LNCAP (cell line): Measurements from ENCODE around the gene RNF17.

Source experiments
- TF ChIP-seq, protein P1 (sequence below): fragments of 450-650 bp; IDR thresholded peaks from 2 replicates; pipeline ENCODE4 v1.5.1; 2017; ENCODE audit warnings: mild to moderate bottlenecking

Gene RNF17

DNA sequence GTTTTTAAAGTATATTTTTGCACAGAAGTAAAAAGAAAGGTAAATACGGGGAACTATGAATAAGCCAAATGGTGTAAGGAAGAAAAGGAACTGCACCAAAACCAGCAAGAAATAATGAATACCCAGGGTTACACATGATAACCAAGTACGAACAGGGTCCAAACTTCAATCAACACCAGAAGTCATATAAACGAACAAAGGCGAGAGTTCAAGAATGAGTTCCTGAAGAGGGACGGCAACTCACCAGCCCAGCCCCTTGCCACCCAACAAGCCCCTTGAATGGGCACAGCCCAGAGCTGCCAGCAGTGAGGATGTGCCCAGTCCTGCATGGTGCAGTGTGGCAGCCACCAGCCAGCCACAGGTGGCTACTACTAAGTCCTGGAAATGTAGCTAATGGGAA, 132.1 kb downstream of the RNF17 start:
- TF ChIP-seq, protein P1, sequence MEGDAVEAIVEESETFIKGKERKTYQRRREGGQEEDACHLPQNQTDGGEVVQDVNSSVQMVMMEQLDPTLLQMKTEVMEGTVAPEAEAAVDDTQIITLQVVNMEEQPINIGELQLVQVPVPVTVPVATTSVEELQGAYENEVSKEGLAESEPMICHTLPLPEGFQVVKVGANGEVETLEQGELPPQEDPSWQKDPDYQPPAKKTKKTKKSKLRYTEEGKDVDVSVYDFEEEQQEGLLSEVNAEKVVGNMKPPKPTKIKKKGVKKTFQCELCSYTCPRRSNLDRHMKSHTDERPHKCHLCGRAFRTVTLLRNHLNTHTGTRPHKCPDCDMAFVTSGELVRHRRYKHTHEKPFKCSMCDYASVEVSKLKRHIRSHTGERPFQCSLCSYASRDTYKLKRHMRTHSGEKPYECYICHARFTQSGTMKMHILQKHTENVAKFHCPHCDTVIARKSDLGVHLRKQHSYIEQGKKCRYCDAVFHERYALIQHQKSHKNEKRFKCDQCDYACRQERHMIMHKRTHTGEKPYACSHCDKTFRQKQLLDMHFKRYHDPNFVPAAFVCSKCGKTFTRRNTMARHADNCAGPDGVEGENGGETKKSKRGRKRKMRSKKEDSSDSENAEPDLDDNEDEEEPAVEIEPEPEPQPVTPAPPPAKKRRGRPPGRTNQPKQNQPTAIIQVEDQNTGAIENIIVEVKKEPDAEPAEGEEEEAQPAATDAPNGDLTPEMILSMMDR = no peak

DNA sequence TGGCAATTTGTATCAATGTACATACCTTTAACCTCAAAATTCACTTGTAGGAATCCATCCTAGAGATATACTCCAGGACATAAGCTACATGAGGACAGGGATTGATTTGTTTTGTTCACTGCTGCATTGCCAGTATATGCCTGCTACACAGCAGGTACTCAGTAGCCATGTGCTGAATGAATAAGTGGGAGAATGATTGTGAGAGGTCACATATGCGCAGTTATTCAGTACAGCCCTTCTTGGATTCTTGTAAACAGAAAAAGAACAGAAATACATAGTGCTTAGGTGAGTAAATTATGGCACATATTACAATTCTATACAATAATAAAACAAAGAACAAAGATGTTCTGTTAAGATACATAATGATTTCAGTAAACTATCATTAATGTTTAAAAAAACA, 133.3 kb downstream of the RNF17 start:
- TF ChIP-seq, protein P1 = no peak

DNA sequence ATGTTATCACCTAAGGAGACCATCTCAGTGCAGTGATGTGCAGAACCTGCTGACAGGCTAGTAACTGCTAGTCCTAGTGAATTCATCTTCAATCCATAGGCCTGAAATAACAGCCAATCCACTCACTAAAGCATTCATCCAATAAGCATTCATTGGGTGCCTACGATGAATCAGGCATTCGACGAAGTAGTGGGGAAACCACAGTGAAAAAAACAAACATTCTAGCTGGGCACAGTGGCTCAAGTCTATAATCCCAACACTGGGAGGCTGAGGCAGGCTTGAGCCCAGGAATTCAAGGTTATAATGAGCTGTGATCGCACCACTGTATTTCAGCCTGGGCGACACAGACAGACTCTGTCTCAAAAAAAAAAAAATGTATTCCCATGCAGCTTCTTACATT, 135.6 kb downstream of the RNF17 start:
- TF ChIP-seq, protein P1 = no peak

DNA sequence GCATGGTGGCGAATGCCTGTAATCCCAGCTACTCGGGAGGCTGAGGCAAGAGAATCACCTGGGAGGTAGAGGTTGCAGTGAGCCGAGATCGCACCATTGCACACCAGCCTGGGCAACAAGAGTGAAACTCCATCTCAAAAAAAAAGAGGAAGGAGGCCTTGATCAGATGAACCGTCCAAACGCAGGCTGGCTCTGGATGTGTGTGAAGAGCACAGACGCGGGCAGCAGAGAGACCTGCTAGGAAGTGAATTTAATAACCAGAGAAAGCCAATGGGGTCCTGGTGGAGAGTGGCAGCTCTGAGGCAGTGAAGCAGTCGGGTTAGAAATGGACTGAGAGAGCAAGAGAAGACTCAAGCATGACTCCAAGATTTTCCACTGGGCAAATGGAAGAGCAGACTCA, 136.5 kb downstream of the RNF17 start:
- TF ChIP-seq, protein P1 = no peak

DNA sequence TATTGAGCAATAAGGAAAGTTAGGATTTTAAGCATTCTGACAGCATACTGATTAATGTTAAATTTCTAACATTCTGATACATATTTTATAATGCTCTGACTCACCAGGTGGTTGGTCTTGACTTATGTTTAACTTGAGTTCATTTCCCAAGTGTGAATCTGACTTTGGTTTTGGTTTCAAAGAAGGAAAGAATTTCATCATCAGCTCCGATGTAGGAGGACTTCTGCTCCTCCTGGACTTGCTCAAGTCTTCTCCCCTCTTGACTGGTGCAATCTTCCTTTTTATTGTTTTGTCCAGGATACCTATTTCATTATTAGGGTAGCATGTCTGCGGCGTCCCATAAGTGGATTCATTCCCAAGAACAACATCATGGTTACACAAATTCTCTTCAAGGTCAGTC, 141.3 kb downstream of the RNF17 start:
- TF ChIP-seq, protein P1 = no peak

DNA sequence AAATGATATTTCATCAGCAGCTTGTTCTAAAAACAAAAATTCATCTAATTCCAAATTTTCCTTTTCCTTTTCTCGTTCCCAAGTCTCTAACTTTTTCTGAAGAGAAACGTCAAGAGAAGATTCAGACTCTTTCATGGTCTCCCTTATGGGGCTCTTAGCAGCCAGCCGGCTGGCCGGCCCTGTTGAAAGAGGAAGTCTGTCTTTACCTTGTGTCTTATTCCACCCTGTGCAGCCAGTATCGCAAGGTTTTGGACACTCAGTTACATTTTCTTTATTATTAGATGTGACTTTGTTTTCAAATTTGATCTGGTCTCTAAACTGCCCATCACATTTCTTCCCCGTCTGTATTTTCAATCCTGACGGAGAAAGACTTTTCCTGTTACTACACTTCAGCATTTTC, 142.3 kb downstream of the RNF17 start:
- TF ChIP-seq, protein P1 = no peak

DNA sequence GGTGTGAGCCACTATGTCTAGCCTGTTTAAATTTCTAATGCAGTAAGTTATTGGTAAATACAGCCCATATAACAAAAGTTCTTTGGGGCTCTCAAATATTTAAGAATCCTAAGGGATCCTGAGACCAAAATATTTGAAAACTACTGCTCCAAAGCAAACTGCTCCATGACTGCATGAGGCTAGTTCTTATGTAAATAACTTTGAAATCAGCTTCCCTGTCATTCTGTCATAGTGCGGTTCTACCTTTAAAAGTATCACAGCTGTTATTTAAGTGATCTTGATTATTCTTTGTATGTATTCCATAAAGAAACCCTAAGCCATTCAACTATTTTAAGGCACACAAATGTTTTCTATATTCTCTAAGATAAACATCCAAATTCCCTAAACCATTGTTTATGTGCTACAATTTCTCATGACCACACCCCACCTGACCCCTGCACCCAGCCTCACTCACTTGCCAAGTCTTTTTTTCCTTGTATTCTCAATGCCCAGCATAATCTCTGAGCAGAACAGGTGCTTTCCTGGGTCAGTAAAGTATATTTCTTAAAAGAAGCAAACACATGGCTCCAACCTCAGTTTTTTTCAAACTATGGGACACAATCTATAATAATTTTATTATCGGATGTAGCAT, 146.6 kb downstream of the RNF17 start:
- TF ChIP-seq, protein P1 = no peak
